Activated CD4-positive, CD25-positive, alpha-beta regulatory T cell (primary cell): ENCODE measurements around the gene CCDC81.
"Not testable (repeated sequence)": the region's sequence is repeated elsewhere in the genome, so short reads cannot be mapped to it uniquely, and the experiment has no call there.

Experiments used
- DNase-seq, 4 experiments: peaks; one replicate each; lab custom pipeline; 2025; lab: John Stamatoyannopoulos, UW

The CCDC81 gene

GRCh38 chr11:86374586-86374985 is at the start of gene CCDC81:
Gene CCDC81 (plus strand): TSS chr11:86374887. CDS start chr11:86375164, 277 bp downstream.
- no peak for DNase-seq

GRCh38 chr11:86335131-86335767 is 39.4 kb upstream of the CCDC81 start:
- no peak for DNase-seq

GRCh38 chr11:86337227-86337626 is 37.5 kb upstream of the CCDC81 start:
- DNase-seq = no peak

GRCh38 chr11:86341382-86341781 is 33.3 kb upstream of the CCDC81 start:
- DNase-seq = no peak

- no peak for DNase-seq
Measured at GRCh38 chr11:86346513-86346912, 28.2 kb upstream of the CCDC81 start.

GRCh38 chr11:86355256-86355655 is 19.4 kb upstream of the CCDC81 start:
- no peak for DNase-seq

- DNase-seq = not testable (repeated sequence)
Measured at GRCh38 chr11:86357412-86357811, 17.3 kb upstream of the CCDC81 start.

GRCh38 chr11:86358720-86359119 is 16.0 kb upstream of the CCDC81 start:
- DNase-seq = no peak

- no peak for DNase-seq
Measured at GRCh38 chr11:86360775-86361395, 13.8 kb upstream of the CCDC81 start.

- DNase-seq = no peak
Measured at GRCh38 chr11:86363424-86363823, 11.3 kb upstream of the CCDC81 start.

- no peak for DNase-seq
Measured at GRCh38 chr11:86365546-86365945, 9.1 kb upstream of the CCDC81 start.

- no peak for DNase-seq
Measured at GRCh38 chr11:86369668-86370067, 5.0 kb upstream of the CCDC81 start.

- no peak for DNase-seq
Measured at GRCh38 chr11:86370171-86370570, 4.5 kb upstream of the CCDC81 start.

- no peak for DNase-seq
Measured at GRCh38 chr11:86370922-86371594, 3.6 kb upstream of the CCDC81 start.

GRCh38 chr11:86372041-86372440 is 2.6 kb upstream of the CCDC81 start:
- no peak for DNase-seq

GRCh38 chr11:86372586-86372985 is 2.1 kb upstream of the CCDC81 start:
- DNase-seq = no peak

- DNase-seq = no peak
Measured at GRCh38 chr11:86374069-86374468, 618 bp upstream of the CCDC81 start.

- DNase-seq = no peak
Measured at GRCh38 chr11:86377972-86378371, 3.3 kb downstream of the CCDC81 start.

GRCh38 chr11:86380295-86381059 is 5.8 kb downstream of the CCDC81 start:
- no peak for DNase-seq

GRCh38 chr11:86383041-86383955 is 8.6 kb downstream of the CCDC81 start:
- DNase-seq = no peak

- DNase-seq = no peak
Measured at GRCh38 chr11:86386283-86386682, 11.6 kb downstream of the CCDC81 start.

- no peak for DNase-seq
Measured at GRCh38 chr11:86386746-86387145, 12.1 kb downstream of the CCDC81 start.
